ENCODE data around the gene ALG12. TPM values are rescaled to one million over a fixed set of nuclear protein-coding genes. Genes with fewer than 3 reads are reported as not detected.

The ALG12 gene
- polyA plus RNA-seq, 3 donors = 7.2 to 9.5 (median 9.0) TPM

- Mint-ChIP-seq H3K36me3 (peaks cover 24 to 32% of the 10 kb centered on the region in 2 donors), H3K4me1 (peaks cover 23% of the 10 kb centered on the region), H3K9me3 (no peaks in the 10 kb centered on the region), H3K27me3 (ENCODE audit: low read depth in 3 of 3) (peaks cover 0 to 2% (median 0%) of the 10 kb centered on the region in 3 donors), H3K4me3 (peak overlapping the region; percentile 72 to 73), H3K27ac (peak overlapping the region in 3 of 7 donors; percentile 50 to 76 (median 61))
- intact Hi-C loops (cut with micrococcal nuclease) = loop anchor here in 1 of 2 donors (2.0 kb wide), 1 partner anchor 70 kb away; no protein-coding TSS in a partner anchor
- H3K4me3 ChIP-seq (replicated peaks in 1 of 3; ENCODE audit: low read depth in 2 of 3, low read length in 3 of 3) = peak overlapping the region; percentile 53 to 87 (median 55)
- peak overlapping the region; percentile 80 for H2AFZ ChIP-seq (ENCODE audit: insufficient read depth, low read depth, low read length, poor library complexity, severe bottlenecking)
- H3K27ac ChIP-seq (ENCODE audit: low read depth in 1 of 2, low read length in 2 of 2) = peak overlapping the region in 1 of 2 donors; percentile 75
- peak overlapping the region; percentile 91 for H3K9ac ChIP-seq (ENCODE audit: insufficient read depth, low read length, poor library complexity, severe bottlenecking)
- peaks cover 2 to 19% of the 10 kb centered on the region in 2 donors for H3K36me3 ChIP-seq (replicated peaks in 1 of 2; ENCODE audit: control insufficient read depth in 1 of 2, insufficient read depth in 2 of 2, low read length in 2 of 2)
- TF ChIP-seq CTCF (IDR thresholded peaks at IDR 0.05) = no peak
- H3K4me2 ChIP-seq (replicated peaks; ENCODE audit: extremely low read depth, low read length, poor library complexity, severe bottlenecking) = peak overlapping the region; percentile 93
- no peaks in the 10 kb centered on the region for H3K27me3 ChIP-seq (ENCODE audit: control insufficient read depth in 2 of 2, insufficient read depth in 2 of 2, low read length in 2 of 2)
- no peaks in the 10 kb centered on the region for H4K20me1 ChIP-seq (ENCODE audit: insufficient read depth, low read length)
- no peak for DNase-seq
- no peaks in the 10 kb centered on the region for H3K9me3 ChIP-seq (replicated peaks in 1 of 2; ENCODE audit: control insufficient read depth in 1 of 2, insufficient read depth in 1 of 2, low read length in 2 of 2)
- peaks cover 21% of the 10 kb centered on the region for H3K79me2 ChIP-seq (ENCODE audit: insufficient read depth, low read length)
- 47% methylated on average over 43 of the region's 47 CpGs for WGBS (ENCODE audit: insufficient coverage)
- peaks cover 20 to 23% of the 10 kb centered on the region in 2 donors for H3K4me1 ChIP-seq (ENCODE audit: control insufficient read depth in 1 of 2, insufficient read depth in 2 of 2, low read length in 2 of 2)
These were observed 958 bp upstream of the ALG12 start for GRCh38 chr22:49918911-49919881.

GRCh38 chr22:49916831-49917230, 1.4 kb downstream of the ALG12 start:
- peaks cover 21% of the 10 kb centered on the region for H3K79me2 ChIP-seq (ENCODE audit: insufficient read depth, low read length)
- intact Hi-C loops (cut with micrococcal nuclease) = no loop called here
- no peak overlapping the region for H3K4me2 ChIP-seq (replicated peaks; ENCODE audit: extremely low read depth, low read length, poor library complexity, severe bottlenecking)
- H3K27me3 Mint-ChIP-seq (ENCODE audit: low read depth in 3 of 3) = peaks cover 0 to 4% (median 0%) of the 10 kb centered on the region in 3 donors
- no peaks in the 10 kb centered on the region for H3K9me3 Mint-ChIP-seq
- peaks cover 30 to 41% of the 10 kb centered on the region in 2 donors for H3K36me3 Mint-ChIP-seq
- peak overlapping the region in 2 of 7 donors; percentile 26 to 38 for H3K27ac Mint-ChIP-seq
- H3K9me3 ChIP-seq (replicated peaks in 1 of 2; ENCODE audit: control insufficient read depth in 1 of 2, insufficient read depth in 1 of 2, low read length in 2 of 2) = no peaks in the 10 kb centered on the region
- peaks cover 20 to 23% of the 10 kb centered on the region in 2 donors for H3K4me1 ChIP-seq (ENCODE audit: control insufficient read depth in 1 of 2, insufficient read depth in 2 of 2, low read length in 2 of 2)
- H4K20me1 ChIP-seq (ENCODE audit: insufficient read depth, low read length) = no peaks in the 10 kb centered on the region
- no peak overlapping the region for H2AFZ ChIP-seq (ENCODE audit: insufficient read depth, low read depth, low read length, poor library complexity, severe bottlenecking)
- H3K9ac ChIP-seq (ENCODE audit: insufficient read depth, low read length, poor library complexity, severe bottlenecking) = no peak overlapping the region
- H3K4me1 Mint-ChIP-seq = peaks cover 23% of the 10 kb centered on the region
- H3K4me3 Mint-ChIP-seq = peak overlapping the region in 1 of 2 donors; percentile 79
- no peak for DNase-seq
- H3K27ac ChIP-seq (ENCODE audit: low read depth in 1 of 2, low read length in 2 of 2) = no peak overlapping the region
- H3K36me3 ChIP-seq (replicated peaks in 1 of 2; ENCODE audit: control insufficient read depth in 1 of 2, insufficient read depth in 2 of 2, low read length in 2 of 2) = peaks cover 15 to 40% of the 10 kb centered on the region in 2 donors
- H3K4me3 ChIP-seq (replicated peaks in 1 of 3; ENCODE audit: low read depth in 2 of 3, low read length in 3 of 3) = no peak overlapping the region
- no peaks in the 10 kb centered on the region for H3K27me3 ChIP-seq (ENCODE audit: control insufficient read depth in 2 of 2, insufficient read depth in 2 of 2, low read length in 2 of 2)
- no peak for TF ChIP-seq CTCF (IDR thresholded peaks at IDR 0.05)
- 91% methylated on average over 9 of the region's 11 CpGs for WGBS (ENCODE audit: insufficient coverage)

Data from CD14-positive monocyte (primary cell).